Mesenchymal stem cell (in vitro differentiated cells and primary cell): ENCODE results near the gene C1orf167.

Experiments used
- DNase-seq: peaks from one replicate; pipeline ENCODE4 v3.0.0-alpha.2; 2013
- H2AFZ ChIP-seq: one replicate; pipeline ENCODE4 v1.6.1; 2013; ENCODE audit warnings: low read depth, mild to moderate bottlenecking, control low read depth, inconsistent platforms, low read length, moderate library complexity
- H2AK5ac ChIP-seq: 2 replicates; pipeline ENCODE4 v1.6.1; 2013; ENCODE audit warnings: low read length, moderate library complexity, mild to moderate bottlenecking, inconsistent platforms; ENCODE audit not compliant: severe bottlenecking
- H2BK120ac ChIP-seq: one replicate; pipeline ENCODE4 v1.6.1; 2013; ENCODE audit warnings: low read depth, mild to moderate bottlenecking, inconsistent platforms, low read length, moderate library complexity
- H2BK12ac ChIP-seq, 2 experiments: one replicate each; pipeline ENCODE4 v1.6.1; 2013; ENCODE audit warnings: inconsistent platforms in 2 of 2, low read length in 2 of 2, mild to moderate bottlenecking in 2 of 2, moderate library complexity in 2 of 2, control low read depth in 1 of 2
- H2BK15ac ChIP-seq: one replicate; pipeline ENCODE4 v1.6.1; 2013; ENCODE audit warnings: mild to moderate bottlenecking, low read depth, inconsistent platforms; ENCODE audit not compliant: poor library complexity, severe bottlenecking
- H2BK5ac ChIP-seq: 2 replicates; pipeline ENCODE4 v1.6.1; 2013; ENCODE audit warnings: low read depth, mild to moderate bottlenecking, low read length, control low read depth, inconsistent platforms; ENCODE audit not compliant: poor library complexity, severe bottlenecking
- H3K14ac ChIP-seq, 2 experiments: one replicate each; pipeline ENCODE4 v1.6.1; 2013; ENCODE audit warnings: inconsistent platforms in 2 of 2, low read length in 2 of 2, control low read depth in 1 of 2, mild to moderate bottlenecking in 1 of 2, moderate library complexity in 1 of 2
- H3K18ac ChIP-seq, 2 experiments: one replicate each; pipeline ENCODE4 v1.6.1; 2013; ENCODE audit warnings: inconsistent platforms in 2 of 2, low read length in 2 of 2, control low read depth in 1 of 2, low read depth in 1 of 2, mild to moderate bottlenecking in 1 of 2
- H3K23ac ChIP-seq, 2 experiments: one replicate each; pipeline ENCODE4 v1.6.1; 2013; ENCODE audit warnings: inconsistent platforms in 2 of 2, low read length in 2 of 2, mild to moderate bottlenecking in 2 of 2, moderate library complexity in 2 of 2, control low read depth in 1 of 2
- H3K27ac ChIP-seq: 2 replicates; pipeline ENCODE4 v1.5.1; 2013; ENCODE audit warnings: mild to moderate bottlenecking, moderate library complexity, low read length, control low read depth, inconsistent platforms; ENCODE audit not compliant: poor library complexity, severe bottlenecking
- H3K27me3 ChIP-seq, 2 experiments: 2 replicates each; pipeline versions ENCODE4 v1.6.1 to v1.7.0; 2013; ENCODE audit warnings: low read length in 2 of 2, mild to moderate bottlenecking in 2 of 2, moderate library complexity in 2 of 2, control low read depth in 1 of 2, inconsistent platforms in 1 of 2; ENCODE audit not compliant: control insufficient read depth in 1 of 2, insufficient read depth in 1 of 2
- H3K36me3 ChIP-seq, 2 experiments: 2 replicates each; pipeline versions ENCODE4 v1.6.1 to v1.7.0; 2013; ENCODE audit warnings: low read length in 2 of 2, control low read depth in 1 of 2, inconsistent platforms in 1 of 2, low read depth in 1 of 2, mild to moderate bottlenecking in 1 of 2; ENCODE audit not compliant: insufficient read depth in 2 of 2, control insufficient read depth in 1 of 2
- H3K4ac ChIP-seq, 2 experiments: one replicate each; pipeline ENCODE4 v1.6.1; 2013; ENCODE audit warnings: inconsistent platforms in 2 of 2, low read length in 2 of 2, mild to moderate bottlenecking in 2 of 2, moderate library complexity in 2 of 2, control low read depth in 1 of 2, low read depth in 1 of 2
- H3K4me1 ChIP-seq: 2 replicates; pipeline ENCODE4 v1.6.1; 2013; ENCODE audit warnings: low read depth, low read length, control low read depth; ENCODE audit not compliant: control insufficient read depth, insufficient read depth
- H3K4me2 ChIP-seq: 2 replicates; pipeline ENCODE4 v1.6.1; 2013; ENCODE audit warnings: low read length, mild to moderate bottlenecking, inconsistent platforms; ENCODE audit not compliant: poor library complexity, severe bottlenecking
- H3K4me3 ChIP-seq, 2 experiments: 2 replicates each; pipeline versions ENCODE4 v1.5.1 to v1.7.0; 2013; ENCODE audit warnings: low read length in 2 of 2, mild to moderate bottlenecking in 2 of 2, control low read depth in 1 of 2, low read depth in 1 of 2; ENCODE audit not compliant: insufficient read depth in 1 of 2
- H3K79me1 ChIP-seq: replicated peaks from 2 replicates; pipeline ENCODE4 v1.6.1; 2013; ENCODE audit warnings: mild to moderate bottlenecking, control low read depth, low read length, inconsistent platforms; ENCODE audit not compliant: poor library complexity, severe bottlenecking
- H3K9ac ChIP-seq: 2 replicates; pipeline ENCODE4 v1.7.0; 2013; ENCODE audit warnings: mild to moderate bottlenecking, low read length, moderate library complexity
- H3K9me3 ChIP-seq: 2 replicates; pipeline ENCODE4 v1.7.0; 2013; ENCODE audit warnings: mild to moderate bottlenecking, low read length; ENCODE audit not compliant: control insufficient read depth
- H4K8ac ChIP-seq: one replicate; pipeline ENCODE4 v1.6.1; 2013; ENCODE audit warnings: inconsistent platforms, mild to moderate bottlenecking, low read length, moderate library complexity
- H4K91ac ChIP-seq: one replicate; pipeline ENCODE4 v1.6.1; 2013; ENCODE audit warnings: mild to moderate bottlenecking, low read length, inconsistent platforms
- WGBS: methylation state at CpG from one replicate; pipeline ENCODE4 v1.1.7; 2013; ENCODE audit warnings: mixed read lengths; 5-methylcytosine and 5-hydroxymethylcytosine counted together

C1orf167 gene

DNA sequence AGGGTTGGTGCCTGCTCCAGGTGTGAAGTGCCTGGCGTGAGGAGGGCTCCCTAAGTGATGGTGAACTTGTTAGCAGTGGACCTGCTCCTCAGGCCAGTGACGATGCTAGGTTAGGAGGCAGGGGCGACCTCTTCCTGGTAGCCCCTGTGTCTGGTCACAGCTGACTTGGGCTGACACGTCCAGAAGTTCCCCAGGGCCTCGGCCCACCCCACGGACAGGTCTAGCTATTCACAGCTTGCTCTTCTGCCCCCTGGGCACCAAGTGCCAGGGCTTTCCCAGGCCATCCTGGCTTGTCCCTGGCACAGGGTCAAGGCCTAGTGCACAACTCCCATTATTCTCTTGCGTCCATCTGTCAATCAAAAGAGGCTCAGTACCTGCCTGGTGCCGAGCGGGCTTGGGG, 10.9 kb upstream of the C1orf167 start:
- Histone ChIP-seq H3K23ac (no peak overlapping the region), H2AFZ (no peak overlapping the region), H3K79me1 (no peaks in the 10 kb centered on the region), H2BK15ac (no peak overlapping the region), H2BK120ac (no peak overlapping the region), H3K4me3 (no peak overlapping the region), H4K8ac (no peak overlapping the region), H3K27ac (no peak overlapping the region), H3K4me2 (no peak overlapping the region), H3K9me3 (no peaks in the 10 kb centered on the region), H4K91ac (no peak overlapping the region), H2BK5ac (no peak overlapping the region), H3K36me3 (peaks cover 31 to 46% of the 10 kb centered on the region in 2 experiments), H3K18ac (no peak overlapping the region), H3K27me3 (peaks cover 0 to 21% of the 10 kb centered on the region in 2 experiments), H3K4me1 (peaks cover 4% of the 10 kb centered on the region), H3K9ac (no peak overlapping the region), H3K4ac (no peak overlapping the region), H3K14ac (no peak overlapping the region), H2AK5ac (no peak overlapping the region), H2BK12ac (no peak overlapping the region)
- DNase-seq, result no peak
- 90% methylated on average over 9 of the region's 9 CpGs for WGBS

DNA sequence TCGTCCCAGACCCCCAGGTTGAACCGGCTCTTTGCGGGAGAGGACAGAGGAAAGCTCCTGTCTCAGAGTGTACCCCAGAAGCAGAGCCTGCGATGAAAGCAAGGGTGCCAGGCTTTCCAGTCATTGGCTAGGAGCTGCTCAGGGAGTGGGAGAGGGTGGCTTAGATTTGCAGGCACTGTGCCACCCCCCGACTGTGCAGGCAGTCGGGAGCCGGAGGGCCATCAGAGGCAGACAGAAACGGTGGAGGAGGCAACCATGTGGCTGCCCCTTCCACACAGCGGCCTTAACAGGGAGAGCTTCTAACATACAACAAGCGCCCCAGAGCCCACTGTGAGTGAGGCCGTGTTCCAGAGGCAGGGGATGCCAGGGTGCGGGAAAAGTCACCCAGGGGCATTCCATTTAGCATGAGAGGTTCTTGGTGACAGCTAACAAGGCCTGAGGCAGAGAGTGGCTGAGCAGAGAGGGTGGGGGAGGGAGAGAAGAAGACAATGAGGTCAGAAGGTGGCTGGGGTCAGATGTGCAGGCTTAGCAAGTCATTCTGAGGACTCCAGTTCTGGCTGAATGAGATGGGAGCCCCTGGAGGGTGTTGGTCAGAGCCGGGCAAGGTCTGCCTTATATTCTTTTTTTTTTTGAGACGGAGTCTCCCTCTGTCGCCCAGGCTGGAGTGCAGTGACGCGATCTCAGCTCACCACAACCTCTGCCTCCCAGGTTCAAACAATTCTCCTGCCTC, 9.5 kb upstream of the C1orf167 start:
- Histone ChIP-seq H3K36me3 (peaks cover 31 to 38% of the 10 kb centered on the region in 2 experiments), H3K9me3 (peaks cover 4% of the 10 kb centered on the region), H4K8ac (peak overlapping the region; percentile 7), H2BK15ac (peak overlapping the region; percentile 55), H3K27ac (no peak overlapping the region), H3K27me3 (peaks cover 0 to 27% of the 10 kb centered on the region in 2 experiments), H2AK5ac (no peak overlapping the region), H2BK5ac (no peak overlapping the region), H4K91ac (no peak overlapping the region), H2AFZ (no peak overlapping the region), H3K4me3 (no peak overlapping the region), H2BK120ac (no peak overlapping the region), H3K23ac (no peak overlapping the region), H3K4ac (no peak overlapping the region), H3K9ac (no peak overlapping the region), H2BK12ac (no peak overlapping the region), H3K14ac (no peak overlapping the region), H3K79me1 (no peaks in the 10 kb centered on the region), H3K4me2 (no peak overlapping the region), H3K4me1 (peaks cover 4% of the 10 kb centered on the region), H3K18ac (no peak overlapping the region)
- no peak for DNase-seq
- WGBS, result 90% methylated on average over 12 of the region's 17 CpGs

GRCh38 chr1:11753555-11754208, 8.3 kb upstream of the C1orf167 start:
- Histone ChIP-seq H3K9me3 (peaks cover 4% of the 10 kb centered on the region), H4K8ac (no peak overlapping the region), H2BK5ac (no peak overlapping the region), H3K4me2 (no peak overlapping the region), H2AFZ (no peak overlapping the region), H3K9ac (no peak overlapping the region), H3K27me3 (peaks cover 0 to 27% of the 10 kb centered on the region in 2 experiments), H3K23ac (no peak overlapping the region), H2AK5ac (no peak overlapping the region), H3K36me3 (peaks cover 25 to 27% of the 10 kb centered on the region in 2 experiments), H3K18ac (no peak overlapping the region), H3K79me1 (no peaks in the 10 kb centered on the region), H3K14ac (peak overlapping the region in 1 of 2 experiments; percentile 36), H3K27ac (no peak overlapping the region), H3K4me1 (peaks cover 4% of the 10 kb centered on the region), H3K4ac (no peak overlapping the region), H2BK120ac (no peak overlapping the region), H2BK12ac (no peak overlapping the region), H2BK15ac (no peak overlapping the region), H4K91ac (no peak overlapping the region), H3K4me3 (no peak overlapping the region)
- DNase-seq, result peak; percentile 26
- 79% methylated on average over 5 of the region's 7 CpGs for WGBS

DNA sequence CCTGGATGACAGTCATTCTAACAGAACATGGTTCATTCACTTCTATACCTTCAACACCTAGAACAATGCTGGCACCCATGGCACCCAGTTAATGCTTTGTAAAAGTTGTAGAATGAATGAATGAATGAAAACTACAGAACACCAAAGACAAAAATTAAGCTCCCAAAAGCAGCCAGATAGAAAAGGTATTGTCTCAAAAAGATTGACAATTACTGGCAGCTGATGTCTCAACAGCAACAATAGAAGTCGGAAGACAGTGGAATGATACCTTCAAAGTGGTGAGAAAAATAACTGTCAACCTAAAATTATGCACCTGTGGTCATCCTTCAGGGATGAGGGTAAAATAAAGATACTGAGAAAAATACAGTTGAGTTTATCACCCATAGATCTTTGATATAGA, 4.9 kb upstream of the C1orf167 start:
- Histone ChIP-seq H4K8ac (no peak overlapping the region), H2BK15ac (no peak overlapping the region), H3K18ac (no peak overlapping the region), H3K9ac (no peak overlapping the region), H3K27me3 (peaks cover 15 to 44% of the 10 kb centered on the region in 2 experiments), H3K4ac (no peak overlapping the region), H3K14ac (no peak overlapping the region), H2AK5ac (no peak overlapping the region), H3K23ac (no peak overlapping the region), H3K4me3 (no peak overlapping the region), H4K91ac (no peak overlapping the region), H3K79me1 (no peaks in the 10 kb centered on the region), H2BK12ac (no peak overlapping the region), H3K9me3 (peaks cover 4% of the 10 kb centered on the region), H3K27ac (no peak overlapping the region), H2AFZ (no peak overlapping the region), H2BK5ac (no peak overlapping the region), H3K4me1 (peaks cover 8% of the 10 kb centered on the region), H3K36me3 (peaks cover 0 to 2% of the 10 kb centered on the region in 2 experiments), H3K4me2 (no peak overlapping the region), H2BK120ac (no peak overlapping the region)
- DNase-seq, result no peak
- 79% methylated on average over 1 of the region's 1 CpG for WGBS
